SW480 (cell line): ENCODE measurements around the gene FICD.
"Not testable (repeated sequence)": the region's sequence is repeated elsewhere in the genome, so short reads cannot be mapped to it uniquely, and the experiment has no call there.

Source experiments
- DNase-seq: peaks from one replicate; pipeline ENCODE4 v3.0.0-alpha.2; 2016; ENCODE audit warnings: low spot score

FICD gene

GRCh38 chr12:108538146-108538545, 23.1 kb downstream of the FICD start:
- DNase-seq = no peak

GRCh38 chr12:108538616-108539195, 23.6 kb downstream of the FICD start:
- DNase-seq = no peak

- no peak for DNase-seq
Measured at GRCh38 chr12:108542320-108542719, 27.2 kb downstream of the FICD start.

- no peak for DNase-seq
Measured at GRCh38 chr12:108543652-108544051, 28.6 kb downstream of the FICD start.

- DNase-seq = no peak
Measured at GRCh38 chr12:108547686-108548085, 32.6 kb downstream of the FICD start.

DNA sequence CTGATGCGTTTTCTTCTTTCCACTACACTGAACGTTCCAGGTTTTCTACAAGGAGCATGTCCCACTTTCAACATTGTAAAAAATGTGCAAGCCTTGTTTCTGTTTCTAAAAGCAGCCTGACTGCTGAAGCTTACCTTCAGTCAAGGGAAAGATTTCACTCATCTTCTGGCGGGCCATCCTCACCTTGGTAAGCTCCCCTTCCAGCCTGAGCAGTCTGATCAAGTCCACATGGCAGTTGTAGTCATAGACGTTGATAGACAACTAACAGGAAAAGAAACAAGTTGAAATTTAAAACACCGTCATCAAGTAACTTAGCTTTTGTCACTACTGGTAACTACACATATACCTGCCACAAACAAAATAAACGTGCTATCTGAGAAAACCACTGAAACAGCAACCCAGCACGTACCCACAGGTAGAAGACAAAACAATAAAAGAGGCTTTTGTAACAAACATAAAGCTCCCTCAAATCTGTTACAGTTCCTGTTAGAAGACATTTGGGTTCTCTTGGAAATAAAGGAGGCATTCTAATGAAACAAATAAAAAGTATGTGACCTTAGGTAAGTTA, 34.0 kb downstream of the FICD start:
- DNase-seq = no peak

GRCh38 chr12:108551535-108551934, 36.5 kb downstream of the FICD start:
- peak; percentile 7 for DNase-seq

DNA sequence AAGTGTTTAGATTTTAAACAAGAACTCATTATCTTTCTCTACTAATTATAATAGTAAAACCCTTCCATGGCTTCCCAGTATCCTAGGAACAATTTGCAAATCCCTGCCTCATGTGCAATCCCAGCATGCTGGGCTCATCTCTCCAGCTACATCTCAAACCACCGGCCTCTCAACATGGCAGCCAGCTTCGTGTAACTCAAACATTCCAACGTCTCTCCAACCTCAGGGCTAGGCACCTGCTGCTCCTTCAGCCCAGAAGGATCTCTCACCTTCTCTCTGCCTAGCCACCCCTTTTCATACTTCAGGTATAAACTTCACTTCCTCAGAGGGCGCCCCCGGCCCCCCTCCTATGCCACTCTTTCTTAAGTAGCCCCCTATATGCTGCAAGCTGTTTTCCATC, 38.7 kb downstream of the FICD start:
- no peak for DNase-seq

DNA sequence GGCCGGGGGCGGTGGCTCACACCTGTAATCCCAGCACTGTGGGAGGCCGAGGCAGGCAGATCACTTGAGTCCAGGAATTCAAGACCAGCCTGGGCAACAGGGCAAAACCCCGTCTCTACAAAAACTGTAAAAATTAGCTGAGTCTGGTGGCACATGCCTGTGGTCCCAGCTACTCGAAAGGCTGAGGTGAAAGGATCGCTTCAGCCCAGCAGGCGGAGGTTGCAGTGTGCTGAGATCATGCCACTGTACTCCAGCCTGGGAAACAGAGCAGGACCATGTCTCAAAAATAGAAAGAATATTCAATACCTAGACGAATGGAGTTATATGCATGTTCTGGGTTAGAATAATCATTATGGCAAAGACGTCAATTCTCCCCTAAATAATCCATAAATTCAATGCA, 40.3 kb downstream of the FICD start:
- DNase-seq = not testable (repeated sequence)

DNA sequence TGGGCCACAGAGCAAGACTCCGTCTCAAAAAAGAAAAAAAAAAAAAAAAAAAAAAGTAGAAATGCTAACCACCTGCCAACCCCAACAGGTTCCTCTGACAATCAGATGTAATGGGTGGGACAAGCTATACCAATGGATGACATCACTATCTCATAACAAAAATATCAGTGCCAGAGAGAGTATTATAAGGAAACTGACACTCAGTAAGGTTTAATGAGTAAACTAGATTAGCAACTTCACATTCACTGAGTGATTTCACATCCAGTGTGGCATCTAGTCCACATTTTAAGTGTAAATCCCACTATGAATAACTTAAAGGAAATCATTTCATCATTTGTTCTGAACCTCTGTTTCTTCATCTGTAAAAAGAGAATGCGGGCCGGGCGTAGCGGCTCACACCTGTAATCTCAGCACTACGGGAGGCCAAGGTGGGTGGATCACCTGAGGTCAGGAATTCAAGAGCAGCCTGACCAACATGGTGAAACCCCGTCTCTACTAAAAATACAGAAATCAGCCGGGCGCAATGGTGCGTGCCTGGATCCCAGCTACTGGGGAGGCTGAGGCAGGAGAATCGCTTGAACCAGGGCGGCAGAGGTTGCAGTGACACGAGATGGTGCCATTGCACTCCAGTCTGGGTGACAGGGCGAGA, 44.1 kb downstream of the FICD start:
- no peak for DNase-seq

DNA sequence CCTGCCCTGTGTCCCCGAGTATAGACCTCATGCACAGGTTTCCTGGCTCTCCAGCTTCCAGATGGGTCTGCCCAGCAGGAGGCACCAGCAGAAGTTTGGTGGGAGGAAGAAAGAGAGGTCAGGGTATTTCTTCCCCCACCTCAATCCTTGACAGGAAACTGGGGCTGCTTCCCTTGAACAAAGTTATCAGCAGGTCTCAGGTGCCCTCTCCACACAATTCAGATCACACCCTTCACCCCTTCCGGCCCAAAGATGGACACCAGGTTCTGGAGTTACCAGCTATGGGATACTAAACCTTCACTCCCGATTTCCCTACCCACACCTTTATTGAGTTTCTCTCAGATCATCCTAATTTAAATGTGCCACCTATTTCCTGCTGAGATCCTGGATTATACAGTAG, 44.7 kb downstream of the FICD start:
- no peak for DNase-seq

DNA sequence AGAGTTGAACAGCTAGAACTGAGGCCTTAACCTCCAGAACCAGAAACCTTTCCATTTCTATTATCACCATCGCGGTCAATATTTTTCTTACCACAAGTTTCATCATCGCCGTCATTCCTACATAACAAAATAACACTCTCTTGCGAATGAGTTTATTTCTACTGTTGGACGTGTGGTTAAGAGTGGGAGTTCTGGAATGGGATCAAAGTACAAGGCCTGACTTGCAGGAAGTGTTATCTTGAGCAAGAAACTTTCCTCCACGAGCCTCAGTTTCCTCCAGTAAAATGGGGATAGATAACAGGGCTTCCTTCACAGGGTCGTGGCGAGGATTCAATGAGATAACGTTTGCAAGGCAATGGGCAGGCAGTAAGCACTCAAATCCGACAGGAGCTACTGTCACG, 45.2 kb downstream of the FICD start:
- DNase-seq = peak; percentile 70

DNA sequence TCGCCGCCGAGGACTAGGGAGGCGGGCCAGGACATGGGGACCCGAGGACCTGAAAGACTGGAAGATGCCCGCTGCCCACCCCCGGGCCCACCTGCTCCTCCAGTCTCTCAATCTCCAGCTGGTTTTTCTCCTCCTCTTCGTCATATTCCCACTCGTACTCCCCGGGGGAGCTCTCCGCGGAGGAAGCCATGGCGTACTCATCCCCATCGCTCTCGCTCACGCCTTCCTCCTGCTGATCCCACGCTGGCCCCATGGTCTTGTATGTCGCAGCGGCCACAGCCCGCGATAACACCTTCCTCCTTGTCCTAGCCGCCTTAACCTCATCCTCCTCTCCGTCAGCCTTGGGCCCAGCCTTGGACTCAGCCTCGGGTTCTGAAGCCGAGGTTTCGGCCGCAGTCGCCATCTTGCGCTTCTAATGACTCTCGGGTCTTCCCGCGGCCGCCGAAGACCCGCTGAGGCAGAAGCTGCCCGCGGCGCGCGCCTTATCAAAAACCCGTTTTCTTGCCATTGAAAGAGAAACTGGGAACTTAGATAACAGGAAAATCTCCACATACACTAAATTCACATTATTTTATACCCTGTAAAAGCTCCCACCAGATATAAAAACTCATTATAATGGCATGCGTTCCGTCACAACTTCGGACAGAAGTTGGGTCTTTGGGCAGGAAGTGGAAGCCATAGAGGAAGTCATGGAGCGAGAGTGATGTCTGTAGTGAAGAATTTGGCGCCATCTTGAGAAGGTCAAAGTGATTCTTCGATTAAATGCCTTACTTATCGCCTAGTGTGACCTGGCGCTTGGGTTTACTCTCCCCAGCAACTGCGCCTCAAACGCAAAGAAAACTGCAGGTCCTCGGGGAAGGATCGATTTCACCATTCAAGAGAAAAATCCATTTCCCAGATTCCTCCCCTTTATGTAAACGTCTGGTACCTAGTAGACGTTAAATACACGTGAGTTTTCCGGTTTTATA, 46.0 kb downstream of the FICD start, which contains the start of gene SART3:
SART3 (minus strand) TSS at position 422 of the 968 bp plus-strand sequence; CDS start at position 403, 19 bp downstream.
- DNase-seq = peak; percentile 92

DNA sequence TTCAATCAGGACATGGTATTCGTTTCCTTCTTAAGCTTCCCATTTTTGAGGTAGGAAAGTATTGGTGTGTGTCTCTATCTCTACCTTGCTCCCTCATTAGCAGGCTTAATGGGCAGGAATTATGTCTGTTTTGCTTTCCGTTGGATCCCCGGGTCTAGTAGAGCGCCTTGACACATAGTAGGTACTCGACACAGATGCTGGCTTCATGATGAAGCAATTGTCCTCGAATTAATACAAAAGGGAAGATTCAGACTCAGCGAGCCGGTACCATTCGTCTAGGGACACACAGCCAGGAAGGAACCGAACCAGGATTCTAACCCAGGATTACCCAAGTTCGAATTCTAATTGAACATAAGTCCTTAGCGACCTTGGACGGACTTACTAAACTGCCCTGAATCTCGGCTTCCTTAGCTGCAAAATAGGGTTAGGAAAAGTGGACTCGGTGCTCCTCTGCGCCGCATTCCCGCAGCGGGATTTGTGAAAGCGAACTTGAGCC, 46.8 kb downstream of the FICD start:
- DNase-seq = peak; percentile 43

- peak; percentile 93 for DNase-seq
Measured at GRCh38 chr12:108562348-108563135, 47.5 kb downstream of the FICD start, which contains the start of gene ISCU. ISCU (plus strand) TSS chr12:108562596; CDS start chr12:108562623, 27 bp downstream.

DNA sequence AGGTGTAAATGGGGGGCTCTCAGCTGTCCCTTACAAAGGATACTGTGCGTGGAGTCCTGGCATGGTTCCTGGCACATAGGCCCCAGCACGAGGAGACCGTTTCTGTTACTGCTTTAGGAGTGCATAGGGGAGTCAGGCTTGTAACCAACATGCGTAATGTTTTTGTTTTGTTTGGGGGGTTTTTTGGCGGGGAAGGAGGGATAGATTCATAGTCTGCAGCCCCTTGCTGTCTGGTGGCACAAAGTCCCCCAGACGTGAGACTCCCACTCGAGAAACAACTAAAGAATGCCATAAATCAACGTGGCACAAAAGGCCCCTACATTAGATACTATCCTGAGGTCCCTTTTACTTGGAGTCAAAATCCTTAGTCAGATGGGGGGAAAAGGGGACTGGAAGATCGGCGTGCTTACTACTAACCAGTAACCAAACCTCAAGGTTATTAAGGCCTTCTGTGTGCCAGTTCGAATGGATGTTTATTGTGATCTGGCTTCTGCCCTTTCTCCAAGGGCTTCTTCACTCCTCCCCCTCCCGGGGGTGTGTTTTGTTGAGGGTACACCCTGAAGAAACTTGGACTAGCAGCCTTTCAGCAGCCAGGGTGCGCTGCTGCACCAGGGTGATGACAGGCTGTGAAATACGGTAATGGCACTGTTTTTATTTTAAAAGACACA, 48.2 kb downstream of the FICD start:
- peak; percentile 84 for DNase-seq

DNA sequence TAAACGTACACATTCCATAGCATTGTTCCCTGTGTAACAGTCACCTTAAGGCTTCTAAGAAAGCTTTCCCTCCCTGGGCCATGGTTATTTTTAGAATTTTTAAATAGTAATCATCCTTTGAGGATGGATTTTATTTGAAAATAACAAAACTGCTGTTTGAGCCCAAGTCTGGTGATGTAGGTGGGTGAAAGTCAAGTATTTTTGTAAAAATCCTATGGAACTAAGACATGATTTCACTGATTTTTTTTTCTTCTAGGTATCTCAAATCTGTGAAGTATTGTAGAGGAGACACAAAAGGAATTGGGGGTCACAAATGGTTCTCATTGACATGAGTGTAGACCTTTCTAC, 48.7 kb downstream of the FICD start:
- no peak for DNase-seq

- DNase-seq = no peak
Measured at GRCh38 chr12:108564724-108565123, 49.6 kb downstream of the FICD start.

GRCh38 chr12:108565146-108565545, 50.1 kb downstream of the FICD start:
- no peak for DNase-seq

DNA sequence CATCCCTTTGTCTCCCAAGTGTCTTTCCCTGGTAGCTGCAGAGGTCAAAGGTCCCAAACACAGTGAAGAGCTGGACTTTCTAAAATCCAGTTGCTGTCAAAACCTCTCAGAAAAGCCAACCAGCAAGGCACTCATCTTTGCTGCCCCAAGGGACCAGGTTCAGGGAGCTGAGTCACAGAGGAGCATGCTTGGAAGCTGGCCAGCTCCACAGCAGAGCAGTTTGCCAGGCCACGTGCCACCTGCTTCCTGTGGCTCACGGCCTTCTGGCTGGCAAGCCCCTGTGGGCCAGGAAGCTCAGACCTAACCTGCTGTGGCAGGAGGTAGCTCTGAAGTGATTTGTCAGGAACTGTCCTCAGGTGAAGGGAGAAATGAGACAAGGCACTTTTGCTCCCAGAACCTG, 50.9 kb downstream of the FICD start:
- DNase-seq = peak; percentile 71

- DNase-seq = no peak
Measured at GRCh38 chr12:108566452-108566851, 51.4 kb downstream of the FICD start.
